GM21360 (cell line): ENCODE results near the gene TMEM165.

Source experiments
- ATAC-seq: cut with Tn5 transposase; IDR thresholded peaks from one replicate; pipeline ENCODE4 v1.9.1; 2021; ENCODE audit warnings: mild to moderate bottlenecking, moderate library complexity; ENCODE audit not compliant: unreplicated experiment

TMEM165 gene

GRCh38 chr4:55447831-55448230 lies 52.1 kb downstream of the TMEM165 start:
- no peak for ATAC-seq

- no peak for ATAC-seq
Measured at GRCh38 chr4:55450566-55450965, 54.8 kb downstream of the TMEM165 start.

GRCh38 chr4:55458164-55458563 lies 62.4 kb downstream of the TMEM165 start:
- no peak for ATAC-seq

GRCh38 chr4:55458611-55459010 lies 62.9 kb downstream of the TMEM165 start:
- no peak for ATAC-seq

- no peak for ATAC-seq
Measured at GRCh38 chr4:55466001-55466400, 70.2 kb downstream of the TMEM165 start.

- ATAC-seq: no peak
Measured at GRCh38 chr4:55468724-55469123, 73.0 kb downstream of the TMEM165 start.

GRCh38 chr4:55469979-55470378 lies 74.2 kb downstream of the TMEM165 start:
- no peak for ATAC-seq
